CD4-positive, alpha-beta T cell (primary cell): ENCODE results near the gene CLEC16A. TPM values are rescaled to one million over a fixed set of nuclear protein-coding genes. Genes with fewer than 3 reads are reported as not detected.

ENCODE experiments used
- ATAC-seq: fragments of 200-7000 bp; cut with Tn5 transposase; one replicate; pipeline ENCODE4 v1.10.0; 2022; ENCODE audit warnings: mild to moderate bottlenecking; ENCODE audit not compliant: poor library complexity
- CTCF ChIA-PET: fragments of 350-600 bp; sonication (Branson Sonifier 250); formaldehyde crosslinking; loops from one replicate; lab custom pipeline; 2021; ENCODE audit warnings: antibody characterized with exemption, inconsistent platforms; lab: Charles Lee
- POLR2A ChIA-PET: fragments of 350-600 bp; sonication (Branson Sonifier 250); formaldehyde crosslinking; loops from one replicate; lab custom pipeline; 2021; ENCODE audit warnings: antibody characterized with exemption, inconsistent platforms; lab: Charles Lee
- DNase-seq, 14 experiments: peaks; one replicate each; pipeline ENCODE4 v3.0.0-alpha.2; 2013 to 2020; ENCODE audit warnings: mixed read lengths in 2 of 14
- H3K27ac ChIP-seq, 2 donors: one replicate each; pipeline versions ENCODE4 v1.5.1 to v1.7.0; 2013; ENCODE audit warnings: low read length in 2 of 2, low read depth in 1 of 2, mild to moderate bottlenecking in 1 of 2
- H3K27me3 ChIP-seq, 2 experiments: 1 replicate in 1 of 2; 2 replicates in 1 of 2; pipeline versions ENCODE4 v1.6.1 to v1.7.0; 2013; ENCODE audit warnings: low read length in 2 of 2, control low read depth in 1 of 2, mild to moderate bottlenecking in 1 of 2, moderate library complexity in 1 of 2; ENCODE audit not compliant: insufficient read depth in 2 of 2, control insufficient read depth in 1 of 2
- H3K36me3 ChIP-seq: one replicate; pipeline ENCODE4 v1.6.1; 2013; ENCODE audit warnings: low read length, control low read depth; ENCODE audit not compliant: insufficient read depth
- H3K4me1 ChIP-seq: one replicate; pipeline ENCODE4 v1.6.1; 2013; ENCODE audit warnings: low read length, control low read depth; ENCODE audit not compliant: insufficient read depth
- H3K4me3 ChIP-seq: one replicate; pipeline ENCODE4 v1.5.1; 2013; ENCODE audit warnings: mild to moderate bottlenecking, low read length, moderate library complexity
- H3K9me3 ChIP-seq, 2 experiments: 1 replicate in 1 of 2; 2 replicates in 1 of 2; pipeline versions ENCODE4 v1.6.1 to v1.7.0; 2013; ENCODE audit warnings: low read length in 2 of 2, mild to moderate bottlenecking in 2 of 2, control low read depth in 1 of 2, moderate library complexity in 1 of 2; ENCODE audit not compliant: control insufficient read depth in 1 of 2, insufficient read depth in 1 of 2
- H3K27ac Mint-ChIP-seq: one replicate; pipeline ENCODE4 v1.8.0; 2020; ENCODE audit warnings: mixed read lengths
- H3K27me3 Mint-ChIP-seq: one replicate; pipeline ENCODE4 v1.8.0; 2021; ENCODE audit warnings: mixed read lengths
- H3K36me3 Mint-ChIP-seq: one replicate; pipeline ENCODE4 v1.8.0; 2021; ENCODE audit warnings: low read depth, mixed read lengths
- H3K4me1 Mint-ChIP-seq: one replicate; pipeline ENCODE4 v1.8.0; 2021; ENCODE audit warnings: low read depth, mixed read lengths
- H3K4me3 Mint-ChIP-seq: one replicate; pipeline ENCODE4 v1.8.0; 2020; ENCODE audit warnings: mild to moderate bottlenecking, mixed read lengths
- H3K9me3 Mint-ChIP-seq: one replicate; pipeline ENCODE4 v1.8.0; 2020; ENCODE audit warnings: mixed read lengths
- intact Hi-C, 2 experiments: fragments of 100-400 bp; cut with DNase I in 1 of 2; cut with micrococcal nuclease in 1 of 2; formaldehyde crosslinking; loops; one replicate each; pipeline versions ENCODE4 v1.15.1 to v1.9.0; 2023 to 2025; cut with DNase I, micrococcal nuclease
- total RNA-seq, 174 experiments: library from RNA in 2 of 174; stranded (reverse) in 2 of 174; gene quantifications; one replicate each; pipeline ENCODE4 v1.2.3 and lab custom pipeline; 2021 to 2026
- TF ChIP-seq, protein P1 (sequence below): fragments of 200-600 bp; IDR thresholded peaks from one replicate; pipeline ENCODE4 v1.8.0; 2022; ENCODE audit warnings: antibody characterized with exemption, mild to moderate bottlenecking

Gene CLEC16A
- total RNA-seq, 2 experiments from 2014 or later, result 21.7 to 22.7 TPM

DNA sequence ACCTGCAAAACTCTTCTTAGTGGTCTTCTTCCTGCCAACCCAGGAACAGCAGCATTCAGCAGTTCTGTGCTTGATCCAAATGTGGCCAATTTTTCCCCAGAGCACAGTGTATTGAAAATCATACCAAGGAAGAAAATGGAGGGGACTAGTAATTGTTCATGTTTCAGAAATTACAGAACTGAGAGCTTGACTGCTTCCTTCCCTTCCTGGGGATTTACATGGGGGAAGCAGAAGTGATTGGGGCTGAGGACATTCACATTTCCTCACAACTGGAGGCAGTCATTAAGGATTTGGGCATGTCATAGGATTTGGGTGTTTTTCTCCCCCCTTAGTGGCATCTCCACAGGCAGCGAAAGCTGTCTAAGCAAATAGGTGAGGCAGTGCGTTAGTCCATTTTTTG, 47.6 kb upstream of the CLEC16A start:
- H3K36me3 ChIP-seq, result no peaks in the 10 kb centered on the region
- POLR2A ChIA-PET, result no interaction called here
- intact Hi-C loops, result no loop called here
- Mint-ChIP-seq H3K4me3 (no peak overlapping the region), H3K4me1 (no peaks in the 10 kb centered on the region), H3K9me3 (no peaks in the 10 kb centered on the region), H3K27me3 (peaks cover 13% of the 10 kb centered on the region), H3K36me3 (no peaks in the 10 kb centered on the region), H3K27ac (no peak overlapping the region)
- H3K27ac ChIP-seq, result no peak overlapping the region
- no peak overlapping the region for H3K4me3 ChIP-seq
- TF ChIP-seq, protein P1, sequence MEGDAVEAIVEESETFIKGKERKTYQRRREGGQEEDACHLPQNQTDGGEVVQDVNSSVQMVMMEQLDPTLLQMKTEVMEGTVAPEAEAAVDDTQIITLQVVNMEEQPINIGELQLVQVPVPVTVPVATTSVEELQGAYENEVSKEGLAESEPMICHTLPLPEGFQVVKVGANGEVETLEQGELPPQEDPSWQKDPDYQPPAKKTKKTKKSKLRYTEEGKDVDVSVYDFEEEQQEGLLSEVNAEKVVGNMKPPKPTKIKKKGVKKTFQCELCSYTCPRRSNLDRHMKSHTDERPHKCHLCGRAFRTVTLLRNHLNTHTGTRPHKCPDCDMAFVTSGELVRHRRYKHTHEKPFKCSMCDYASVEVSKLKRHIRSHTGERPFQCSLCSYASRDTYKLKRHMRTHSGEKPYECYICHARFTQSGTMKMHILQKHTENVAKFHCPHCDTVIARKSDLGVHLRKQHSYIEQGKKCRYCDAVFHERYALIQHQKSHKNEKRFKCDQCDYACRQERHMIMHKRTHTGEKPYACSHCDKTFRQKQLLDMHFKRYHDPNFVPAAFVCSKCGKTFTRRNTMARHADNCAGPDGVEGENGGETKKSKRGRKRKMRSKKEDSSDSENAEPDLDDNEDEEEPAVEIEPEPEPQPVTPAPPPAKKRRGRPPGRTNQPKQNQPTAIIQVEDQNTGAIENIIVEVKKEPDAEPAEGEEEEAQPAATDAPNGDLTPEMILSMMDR, result no peak
- no peaks in the 10 kb centered on the region for H3K27me3 ChIP-seq
- H3K4me1 ChIP-seq, result no peaks in the 10 kb centered on the region
- peak in 1 of 14 experiments; percentile 35 for DNase-seq
- H3K9me3 ChIP-seq, result peaks cover 0 to under 1% of the 10 kb centered on the region in 2 experiments
- CTCF ChIA-PET, result no interaction called here
- no peak for ATAC-seq

DNA sequence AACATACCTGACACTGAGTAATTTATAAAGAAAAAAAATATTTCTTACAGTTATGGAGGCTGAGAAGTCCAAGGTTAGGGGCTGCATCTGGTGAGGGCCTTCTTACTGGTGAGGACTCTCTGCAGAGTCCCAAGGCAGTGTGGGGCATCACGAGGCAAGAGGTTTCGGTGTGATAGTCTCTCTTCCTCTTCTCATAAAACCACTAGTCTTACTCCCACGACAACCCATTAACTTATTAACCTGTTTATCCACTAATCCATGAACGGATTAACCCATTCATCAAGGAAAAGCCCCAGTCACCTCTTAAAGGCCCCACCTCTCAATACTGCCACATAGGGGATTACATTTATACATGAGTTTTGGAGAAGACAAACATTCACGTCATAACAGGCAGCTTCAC, 47.2 kb upstream of the CLEC16A start:
- intact Hi-C loops, result no loop called here
- Mint-ChIP-seq H3K27me3 (peaks cover 13% of the 10 kb centered on the region), H3K36me3 (no peaks in the 10 kb centered on the region), H3K27ac (no peak overlapping the region), H3K9me3 (no peaks in the 10 kb centered on the region), H3K4me1 (no peaks in the 10 kb centered on the region), H3K4me3 (no peak overlapping the region)
- TF ChIP-seq, protein P1, result no peak
- H3K4me3 ChIP-seq, result no peak overlapping the region
- ChIA-PET CTCF (no interaction called here), POLR2A (no interaction called here)
- no peak for DNase-seq
- no peaks in the 10 kb centered on the region for H3K27me3 ChIP-seq
- peaks cover 0 to 4% of the 10 kb centered on the region in 2 experiments for H3K9me3 ChIP-seq
- H3K36me3 ChIP-seq, result no peaks in the 10 kb centered on the region
- ATAC-seq, result no peak
- H3K27ac ChIP-seq, result no peak overlapping the region
- no peaks in the 10 kb centered on the region for H3K4me1 ChIP-seq

DNA sequence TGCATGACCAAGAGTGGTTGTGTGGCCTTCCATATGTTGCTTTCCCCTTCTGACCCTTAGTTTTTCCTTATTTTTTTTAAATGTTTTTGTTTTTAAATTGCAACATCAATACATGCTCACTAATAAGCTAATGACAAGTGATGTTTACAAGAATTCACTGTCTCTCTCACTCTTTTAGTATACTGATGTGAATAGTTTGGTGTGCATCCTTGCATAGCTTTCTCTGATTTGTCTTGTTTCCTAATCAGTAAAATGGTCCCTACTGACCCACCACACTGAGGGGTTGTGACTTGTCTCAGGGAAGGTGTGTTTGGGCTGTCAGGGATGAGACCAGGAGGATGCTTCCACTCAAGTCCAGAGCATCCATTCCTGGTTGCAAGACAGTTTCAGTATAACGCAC, 41.4 kb upstream of the CLEC16A start:
- TF ChIP-seq, protein P1, result no peak
- Mint-ChIP-seq H3K4me1 (no peaks in the 10 kb centered on the region), H3K4me3 (no peak overlapping the region), H3K36me3 (no peaks in the 10 kb centered on the region), H3K27me3 (no peaks in the 10 kb centered on the region), H3K9me3 (no peaks in the 10 kb centered on the region), H3K27ac (no peak overlapping the region)
- intact Hi-C loops, result no loop called here
- peaks cover 0 to 14% of the 10 kb centered on the region in 2 experiments for H3K9me3 ChIP-seq
- ChIA-PET CTCF (no interaction called here), POLR2A (no interaction called here)
- ATAC-seq (no peak), DNase-seq (no peak)
- H3K36me3 ChIP-seq, result no peaks in the 10 kb centered on the region
- no peaks in the 10 kb centered on the region for H3K4me1 ChIP-seq
- no peaks in the 10 kb centered on the region for H3K27me3 ChIP-seq
- H3K4me3 ChIP-seq, result no peak overlapping the region
- no peak overlapping the region for H3K27ac ChIP-seq
